Heart left ventricle (tissue), 13 donors: ENCODE data around the gene CGB3.

Experiments used
- CTCF ChIP-seq, 12 donors: fragments of 200-600 bp; sonication (generic) in 4 of 12; IDR thresholded peaks; one replicate each; pipeline versions ENCODE4 v1.5.0 to v1.8.0; 2018 to 2022; ENCODE audit warnings: antibody characterized with exemption in 12 of 12, mild to moderate bottlenecking in 5 of 12
- POLR2A ChIP-seq, 2 donors: fragments of 450-650 bp; IDR thresholded peaks; one replicate each; pipeline ENCODE4 v1.6.1; 2017; ENCODE audit warnings: antibody characterized with exemption in 2 of 2, mild to moderate bottlenecking in 2 of 2, moderate library complexity in 2 of 2
- donor health status: ischemic (EF 13 %, LVEDD 7.1; RV severe dilation, severe dysfunction).
- donor health status: DM: no; HTN: yes; CAD: no.
- donor health status: DM: no; HTN: no; CAD: no.
- donor health status: ischemic (EF 25% LVEDD 6.9; RV normal size, moderate dysfunction).
- donor health status: ischemic (EF 25% LVEDD 5.7; RV mildly dilated, moderate dysfunction).
- donor health status: ischemic (EF 35%, LVEDD 5.7; RV mildly dilated, moderate dysfunction).
- donor health status: nonischemic (EF 11% LVEDD 7.7; RV severe dilation, severe dysfunction).
- donor health status: DM: yes; HTN: yes; CAD: no.
- donor health status: PGD.
- donor health status: ischemic (EF 29% LVEDD 5.4; RV normal size, mild dysfunction).
- donor health status: nonischemic (EF 23%, LVEDD 6.1; RV moderate dilation, normal function).

GRCh38 chr19:49009828-49010227, 14.3 kb downstream of the CGB3 start:
- TF ChIP-seq POLR2A (IDR thresholded peaks at IDR 0.05) (no peak), CTCF (IDR thresholded peaks at IDR 0.05) (no peak)
